Measurements from ENCODE around the gene SGCG.
"Not testable (repeated sequence)": the region's sequence is repeated elsewhere in the genome, so short reads cannot be mapped to it uniquely, and the experiment has no call there.

Gene SGCG

DNA sequence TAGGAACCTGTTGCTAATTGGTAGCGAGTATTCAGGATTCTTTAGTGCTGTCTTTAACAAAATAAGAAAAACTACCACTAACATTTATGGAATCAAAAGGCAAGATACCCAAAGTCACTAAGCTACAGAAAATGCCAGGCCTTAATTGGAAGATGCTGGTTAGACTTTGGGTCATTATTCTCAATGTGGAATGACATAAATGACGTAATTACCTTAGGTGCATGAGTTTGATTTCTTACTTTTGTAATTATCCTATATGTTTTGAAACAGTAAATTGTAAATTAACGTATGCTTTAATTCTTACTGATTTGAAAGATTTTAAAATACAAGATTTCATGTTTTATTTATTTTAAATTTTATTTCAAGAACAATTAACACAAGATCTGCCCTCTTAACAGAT, 25.0 kb downstream of the SGCG start:
- DNase-seq (ENCODE audit: low read depth in 1 of 2, low spot score in 1 of 2) = no peak

DNA sequence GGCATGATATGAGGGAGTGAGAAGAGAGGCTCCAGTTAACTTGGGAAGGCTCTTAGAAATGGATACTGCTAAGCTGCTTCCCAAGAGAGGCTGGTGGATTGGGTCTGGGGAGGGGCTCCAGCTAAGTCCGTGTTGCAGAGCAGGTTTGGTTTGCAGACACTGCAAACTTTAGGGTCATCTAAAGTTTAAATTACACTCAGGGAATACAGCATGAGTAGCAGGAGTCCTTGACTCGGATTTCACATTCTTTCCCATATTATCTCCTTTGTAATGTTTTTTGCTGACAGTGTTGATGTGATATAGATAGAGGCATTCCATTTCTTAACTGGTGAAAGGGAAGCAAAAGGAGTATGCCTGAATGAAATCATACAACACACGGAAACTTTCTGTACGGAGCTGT, 31.9 kb downstream of the SGCG start:
- no peak for DNase-seq (ENCODE audit: low read depth in 1 of 2, low spot score in 1 of 2)

DNA sequence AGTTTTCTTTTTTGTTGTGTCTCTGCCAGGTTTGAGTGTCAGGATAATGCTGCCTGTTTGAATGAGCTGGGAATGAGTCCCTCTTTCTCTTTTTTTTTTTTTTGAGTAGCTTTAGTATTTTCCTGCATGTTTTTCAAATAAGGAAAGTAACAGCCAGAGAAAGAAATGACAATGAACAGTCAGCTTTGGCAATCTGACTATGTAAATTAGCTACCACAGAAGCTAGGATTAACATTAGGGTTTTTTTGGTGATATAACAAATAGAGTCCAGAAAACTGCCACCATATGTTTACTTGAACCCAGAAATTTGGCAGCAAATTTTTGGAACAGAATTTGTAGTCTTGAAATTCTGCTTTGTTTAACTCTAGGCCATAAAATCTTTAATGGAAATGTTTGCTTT, 50.5 kb downstream of the SGCG start:
- DNase-seq (ENCODE audit: low read depth in 1 of 2, low spot score in 1 of 2) = no peak

DNA sequence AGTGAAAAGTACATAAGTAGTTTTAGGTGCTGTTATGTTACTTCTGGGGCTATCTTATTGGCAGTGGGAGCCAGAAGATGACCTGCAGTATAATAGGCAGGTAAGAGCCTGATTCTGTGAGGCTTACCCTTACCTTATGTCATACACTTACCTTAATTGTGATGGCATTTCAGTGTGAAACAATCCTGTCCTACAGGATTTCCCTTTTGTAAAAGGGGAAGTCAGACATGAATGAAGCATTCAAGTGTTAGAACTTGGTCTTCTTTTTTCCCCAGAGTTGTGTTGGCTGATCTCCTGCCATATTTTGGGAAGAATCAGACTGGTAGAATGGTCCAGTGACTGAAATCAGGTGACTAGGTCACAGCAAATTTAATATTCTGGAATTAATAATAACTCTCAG, 55.2 kb downstream of the SGCG start:
- DNase-seq (ENCODE audit: low read depth in 1 of 2, low spot score in 1 of 2) = no peak

- no peak for DNase-seq (ENCODE audit: low read depth in 1 of 2, low spot score in 1 of 2)
Observed at GRCh38 chr13:23243066-23243465, 62.3 kb downstream of the SGCG start.

DNA sequence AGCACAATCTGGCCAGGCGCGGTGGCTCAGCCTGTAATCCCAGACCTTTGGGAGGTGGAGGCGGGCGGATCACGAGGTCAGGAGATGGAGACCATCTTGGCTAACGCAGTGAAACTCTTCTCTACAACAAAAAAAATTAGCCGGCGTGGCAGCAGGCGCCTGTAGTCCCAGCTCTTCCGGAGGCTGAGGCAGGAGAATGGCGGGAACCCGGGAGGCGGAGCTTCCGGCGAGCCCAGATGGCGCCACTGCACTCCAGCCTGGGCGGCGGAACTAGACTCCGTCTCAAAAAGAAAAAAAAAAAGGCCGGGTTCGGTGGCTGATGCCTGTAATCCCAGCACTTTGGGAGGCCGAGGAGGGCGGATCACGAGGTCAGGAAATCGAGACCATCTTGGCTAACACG, 67.6 kb downstream of the SGCG start:
- DNase-seq (ENCODE audit: low read depth in 1 of 2, low spot score in 1 of 2) = not testable (repeated sequence)

- no peak for DNase-seq (ENCODE audit: low read depth in 1 of 2, low spot score in 1 of 2)
Observed at GRCh38 chr13:23254506-23254905, 73.7 kb downstream of the SGCG start.

GRCh38 chr13:23267571-23267970, 86.8 kb downstream of the SGCG start:
- DNase-seq (ENCODE audit: low read depth in 1 of 2, low spot score in 1 of 2) = no peak

DNA sequence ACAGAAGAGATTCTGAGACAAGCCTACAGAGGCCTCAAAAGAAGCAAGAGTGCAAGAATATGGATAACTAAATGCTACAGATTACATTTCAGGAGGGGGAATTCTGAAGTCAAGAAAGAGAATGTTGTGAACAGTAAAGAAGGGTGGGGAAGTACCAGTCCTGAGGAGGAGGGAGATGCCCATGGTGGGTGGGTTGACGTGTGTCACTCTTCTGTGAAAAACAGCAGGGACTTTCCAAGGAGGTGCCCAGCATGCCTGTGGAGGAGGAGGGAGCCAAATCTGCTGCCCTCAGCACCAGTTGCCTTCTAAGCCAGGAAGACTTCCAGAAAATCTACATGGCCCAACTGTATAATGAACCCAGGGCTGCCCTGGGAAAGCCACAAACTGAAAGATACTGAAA, 87.7 kb downstream of the SGCG start:
- no peak for DNase-seq (ENCODE audit: low read depth in 1 of 2, low spot score in 1 of 2)

- no peak for DNase-seq (ENCODE audit: low read depth in 1 of 2, low spot score in 1 of 2)
Observed at GRCh38 chr13:23271331-23271730, 90.6 kb downstream of the SGCG start.

GRCh38 chr13:23273498-23273897, 92.7 kb downstream of the SGCG start:
- no peak for DNase-seq (ENCODE audit: low read depth in 1 of 2, low spot score in 1 of 2)

GRCh38 chr13:23279321-23279720, 98.5 kb downstream of the SGCG start:
- DNase-seq (ENCODE audit: low read depth in 1 of 2, low spot score in 1 of 2) = no peak

GRCh38 chr13:23288564-23288963, 107.8 kb downstream of the SGCG start:
- DNase-seq (ENCODE audit: low read depth in 1 of 2, low spot score in 1 of 2) = no peak

DNA sequence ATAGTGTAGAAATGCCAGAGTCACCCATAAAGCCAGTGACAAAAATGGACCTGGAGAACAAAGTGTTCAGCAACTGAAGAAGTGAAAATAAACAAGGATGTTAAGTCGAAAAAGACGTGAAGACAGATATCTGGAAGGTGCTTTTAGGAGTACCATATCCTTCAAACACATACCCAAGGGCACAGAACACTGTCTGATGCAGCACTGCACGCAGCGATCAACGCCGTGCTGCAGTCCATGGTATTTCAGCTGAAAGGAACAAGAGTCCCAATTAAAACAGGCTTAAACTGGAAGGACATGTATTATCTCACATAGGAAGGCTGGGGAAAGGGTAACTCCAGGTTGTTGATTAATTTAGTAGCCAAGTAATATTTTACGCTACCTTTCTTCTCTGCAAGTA, 108.2 kb downstream of the SGCG start:
- no peak for DNase-seq (ENCODE audit: low read depth in 1 of 2, low spot score in 1 of 2)

- no peak for DNase-seq (ENCODE audit: low read depth in 1 of 2, low spot score in 1 of 2)
Observed at GRCh38 chr13:23289917-23290357, 109.2 kb downstream of the SGCG start.

DNA sequence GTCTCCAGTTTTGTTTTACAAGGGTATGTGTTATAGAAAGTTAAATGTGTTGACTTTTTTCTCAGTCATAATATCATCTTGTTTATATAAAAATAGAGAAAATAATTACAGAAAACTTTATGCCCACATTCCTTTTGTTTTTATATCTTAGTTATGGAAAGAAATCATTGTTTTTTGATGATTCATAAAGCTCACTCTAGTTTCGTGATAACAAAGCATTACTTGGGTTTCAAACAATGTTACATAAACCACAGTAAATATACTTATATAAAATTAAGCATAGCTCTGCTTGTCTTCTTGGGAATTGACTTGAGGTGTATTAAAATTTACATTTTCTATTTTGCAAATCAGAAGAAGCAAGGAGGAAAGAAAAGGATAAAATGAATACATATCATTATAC, 111.8 kb downstream of the SGCG start:
- DNase-seq (ENCODE audit: low read depth in 1 of 2, low spot score in 1 of 2) = no peak

DNA sequence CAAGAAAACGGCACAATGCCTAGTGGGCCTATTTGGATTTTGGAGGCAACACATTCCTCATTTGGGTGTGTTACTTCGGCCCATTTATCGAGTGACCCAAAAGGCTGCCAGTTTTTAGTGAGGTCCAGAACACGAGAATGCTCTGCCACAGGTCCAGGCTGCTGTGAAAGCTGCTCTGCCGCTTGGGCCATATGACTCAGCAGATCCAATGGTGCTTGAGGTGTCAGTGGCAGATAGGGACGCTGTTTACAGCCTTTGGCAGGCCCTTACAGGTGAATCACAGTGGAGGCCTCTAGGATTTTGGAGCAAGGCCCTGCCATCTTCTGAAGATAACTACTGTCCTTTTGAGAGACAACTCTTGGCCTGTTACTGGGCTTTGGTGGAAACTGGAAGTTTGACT, 134.1 kb downstream of the SGCG start:
- DNase-seq (ENCODE audit: low read depth in 1 of 2, low spot score in 1 of 2) = not testable (repeated sequence)

- DNase-seq (ENCODE audit: low read depth in 1 of 2, low spot score in 1 of 2) = no peak
Observed at GRCh38 chr13:23319883-23320224, 139.1 kb downstream of the SGCG start.

DNA sequence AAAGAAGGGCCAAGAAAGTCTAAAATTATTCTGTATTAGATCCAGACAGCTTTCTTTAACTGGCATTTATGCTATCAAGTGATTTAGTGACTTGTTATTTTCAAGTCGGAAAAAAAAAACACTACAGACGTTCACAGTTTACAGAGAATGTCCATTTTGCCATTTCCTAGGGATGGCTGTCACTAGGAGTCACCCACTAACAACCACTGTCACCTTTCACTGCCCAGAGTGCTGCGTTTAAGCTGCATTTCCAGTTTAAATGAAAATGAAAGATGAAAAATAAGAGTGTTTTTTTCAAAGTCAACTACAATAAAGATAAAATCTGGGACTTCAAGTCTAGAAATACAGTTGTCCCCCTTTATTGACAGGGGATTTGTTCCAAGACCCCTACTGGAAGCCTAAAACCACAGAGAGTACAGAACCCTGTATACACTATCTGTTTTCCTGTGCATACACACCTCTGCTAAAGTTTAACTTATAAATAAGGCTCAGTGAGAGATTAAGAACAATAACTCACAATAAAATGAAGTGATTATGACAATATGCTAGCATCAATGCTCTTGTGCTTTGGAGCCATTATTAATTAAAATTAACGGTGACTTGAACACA, 140.3 kb downstream of the SGCG start:
- no peak for DNase-seq (ENCODE audit: low read depth in 1 of 2, low spot score in 1 of 2)

- no peak for DNase-seq (ENCODE audit: low read depth in 1 of 2, low spot score in 1 of 2)
Observed at GRCh38 chr13:23321535-23322241, 140.9 kb downstream of the SGCG start.

GRCh38 chr13:23322353-23323336, 141.9 kb downstream of the SGCG start:
- DNase-seq (ENCODE audit: low read depth in 1 of 2, low spot score in 1 of 2) = no peak
